K562 (cell line): ENCODE results near the gene LOC128125822.
A peak's percentile ranks its signal among the peaks of the same experiment; 100 is the strongest.

Experiments
- CBX3 ChIP-seq, 2 experiments: IDR thresholded peaks; 1 replicate in 1 of 2; 2 replicates in 1 of 2; pipeline ENCODE4 v1.6.1; 2012; ENCODE audit warnings: inconsistent platforms in 2 of 2, low read length in 2 of 2, borderline replicate concordance in 1 of 2, control low read depth in 1 of 2
- CEBPB ChIP-seq: fragments of 450-650 bp; IDR thresholded peaks from 2 replicates; pipeline ENCODE4 v1.6.1; 2016; ENCODE audit warnings: missing genetic modification characterization, missing compliant biosample characterization
- CREB5 ChIP-seq: fragments of 250-450 bp; sonication (Bioruptor Pico); IDR thresholded peaks from 2 replicates; pipeline ENCODE4 v1.5.0; 2020; ENCODE audit warnings: mild to moderate bottlenecking
- ELF1 ChIP-seq: fragments of 200-800 bp; sonication (Bioruptor generic); IDR thresholded peaks from 2 replicates; pipeline ENCODE4 v1.6.1; 2016; ENCODE audit warnings: missing genetic modification characterization, missing compliant biosample characterization
- FOXA1 ChIP-seq: fragments of 450-650 bp; IDR thresholded peaks from 2 replicates; pipeline ENCODE4 v1.6.1; 2016; ENCODE audit warnings: mild to moderate bottlenecking, borderline replicate concordance
- HCFC1 ChIP-seq: IDR thresholded peaks from 2 replicates; pipeline ENCODE4 v1.6.1; 2012; ENCODE audit warnings: low read depth, low read length, improper control_type of control experiment
- MEIS2 ChIP-seq: fragments of 450-650 bp; IDR thresholded peaks from 2 replicates; pipeline ENCODE4 v1.6.1; 2014; ENCODE audit warnings: mild to moderate bottlenecking; ENCODE audit not compliant: partially characterized antibody
- PYGO2 ChIP-seq: fragments of 450-650 bp; IDR thresholded peaks from 2 replicates; pipeline ENCODE4 v1.6.1; 2016; ENCODE audit warnings: mild to moderate bottlenecking, missing genetic modification characterization, moderate library complexity, missing compliant biosample characterization
- RAD21 ChIP-seq, 2 experiments: fragments of 250-450 bp in 1 of 2; fragments of 450-650 bp in 1 of 2; sonication (Bioruptor Pico) in 1 of 2; formaldehyde crosslinking in 1 of 2; IDR thresholded peaks in 1 of 2; conservative IDR thresholded peaks in 1 of 2; 2 replicates each; pipeline versions ENCODE4 v1.4.0 to v1.8.0; 2020 to 2022; ENCODE audit warnings: mild to moderate bottlenecking in 2 of 2, moderate library complexity in 1 of 2
- RAD51 ChIP-seq: fragments of 450-650 bp; IDR thresholded peaks from 2 replicates; pipeline ENCODE4 v1.7.1; 2016; ENCODE audit warnings: low read depth, mild to moderate bottlenecking, borderline replicate concordance
- TAF15 ChIP-seq: fragments of 200-400 bp; formaldehyde crosslinking; IDR thresholded peaks from 2 replicates; pipeline ENCODE4 v1.6.1; 2017; ENCODE audit warnings: mild to moderate bottlenecking, low read depth, low read length, moderate library complexity
- TRIM24 ChIP-seq, 2 experiments: fragments of 450-650 bp; IDR thresholded peaks; 2 replicates each; pipeline ENCODE4 v1.6.1; 2016
- ZEB2 ChIP-seq: fragments of 450-650 bp; IDR thresholded peaks from 2 replicates; pipeline ENCODE4 v1.6.1; 2016
- ZNF311 ChIP-seq: fragments of 250-450 bp; sonication (Bioruptor Pico); IDR thresholded peaks from 2 replicates; pipeline ENCODE4 v1.4.0; 2020; ENCODE audit warnings: mild to moderate bottlenecking, moderate library complexity
- ZNF57 ChIP-seq: fragments of 450-650 bp; formaldehyde crosslinking; IDR thresholded peaks from 2 replicates; pipeline ENCODE4 v1.4.0; 2020; ENCODE audit warnings: mild to moderate bottlenecking, moderate library complexity
- TF ChIP-seq, protein P1 (sequence below): fragments of 250-450 bp; sonication (Bioruptor Pico); IDR thresholded peaks from 2 replicates; pipeline ENCODE4 v1.4.0; 2020
- TF ChIP-seq, protein P2 (sequence below): fragments of 450-650 bp; IDR thresholded peaks from 2 replicates; pipeline ENCODE4 v1.6.1; 2016; ENCODE audit warnings: missing biosample characterization, missing genetic modification characterization
- TF ChIP-seq, protein P3 (sequence below): sonication (generic); formaldehyde crosslinking; IDR thresholded peaks from 2 replicates; pipeline ENCODE4 v1.5.0; 2020; ENCODE audit warnings: missing genetic modification reagents

Gene LOC128125822

GRCh38 chr6:63598049-63599036 lies 26.1 kb downstream of the LOC128125822 start (continued):
- TF ChIP-seq RAD21 (CRISPR knock-in tag; conservative IDR thresholded peaks at IDR 0.05 in 1 of 2, IDR thresholded peaks at IDR 0.05 in 1 of 2) (peak; percentile 85 to 88), PYGO2 (no peak), RAD51 (0 out of 2 replicates have a peak, but pooled peaks have one; percentile 22), ELF1 (tag) (no peak), ZEB2 (peak; percentile 37; the same call in 1 of the 2 replicates), TAF15 (no peak), CBX3 (IDR thresholded peaks at IDR 0.05; ENCODE audit: borderline replicate concordance in 1 of 2, low read length in 2 of 2) (0 out of 3 replicates have a peak, but pooled peaks of 1 of the 2 experiments have one; percentile 32), MEIS2 (peak; percentile 25), HCFC1 (peak; percentile 71), ZNF311 (CRISPR knock-in tag) (0 out of 2 replicates have a peak, but pooled peaks have one; percentile 32), FOXA1 (no peak), ZNF57 (CRISPR knock-in tag) (no peak), CEBPB (no peak), TRIM24 (IDR thresholded peaks at IDR 0.05) (no peak), CREB5 (CRISPR knock-in tag) (no peak)
- TF ChIP-seq, protein P1, sequence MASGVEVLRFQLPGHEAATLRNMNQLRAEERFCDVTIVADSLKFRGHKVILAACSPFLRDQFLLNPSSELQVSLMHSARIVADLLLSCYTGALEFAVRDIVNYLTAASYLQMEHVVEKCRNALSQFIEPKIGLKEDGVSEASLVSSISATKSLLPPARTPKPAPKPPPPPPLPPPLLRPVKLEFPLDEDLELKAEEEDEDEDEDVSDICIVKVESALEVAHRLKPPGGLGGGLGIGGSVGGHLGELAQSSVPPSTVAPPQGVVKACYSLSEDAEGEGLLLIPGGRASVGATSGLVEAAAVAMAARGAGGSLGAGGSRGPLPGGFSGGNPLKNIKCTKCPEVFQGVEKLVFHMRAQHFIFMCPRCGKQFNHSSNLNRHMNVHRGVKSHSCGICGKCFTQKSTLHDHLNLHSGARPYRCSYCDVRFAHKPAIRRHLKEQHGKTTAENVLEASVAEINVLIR (CRISPR knock-in tag) = no peak
- TF ChIP-seq, protein P2, sequence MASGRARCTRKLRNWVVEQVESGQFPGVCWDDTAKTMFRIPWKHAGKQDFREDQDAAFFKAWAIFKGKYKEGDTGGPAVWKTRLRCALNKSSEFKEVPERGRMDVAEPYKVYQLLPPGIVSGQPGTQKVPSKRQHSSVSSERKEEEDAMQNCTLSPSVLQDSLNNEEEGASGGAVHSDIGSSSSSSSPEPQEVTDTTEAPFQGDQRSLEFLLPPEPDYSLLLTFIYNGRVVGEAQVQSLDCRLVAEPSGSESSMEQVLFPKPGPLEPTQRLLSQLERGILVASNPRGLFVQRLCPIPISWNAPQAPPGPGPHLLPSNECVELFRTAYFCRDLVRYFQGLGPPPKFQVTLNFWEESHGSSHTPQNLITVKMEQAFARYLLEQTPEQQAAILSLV (tag) = no peak
- TF ChIP-seq, protein P3, sequence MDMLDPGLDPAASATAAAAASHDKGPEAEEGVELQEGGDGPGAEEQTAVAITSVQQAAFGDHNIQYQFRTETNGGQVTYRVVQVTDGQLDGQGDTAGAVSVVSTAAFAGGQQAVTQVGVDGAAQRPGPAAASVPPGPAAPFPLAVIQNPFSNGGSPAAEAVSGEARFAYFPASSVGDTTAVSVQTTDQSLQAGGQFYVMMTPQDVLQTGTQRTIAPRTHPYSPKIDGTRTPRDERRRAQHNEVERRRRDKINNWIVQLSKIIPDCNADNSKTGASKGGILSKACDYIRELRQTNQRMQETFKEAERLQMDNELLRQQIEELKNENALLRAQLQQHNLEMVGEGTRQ (CRISPR knock-in tag) = no peak
